ENCODE data around the gene B3GALT2. TPM values are rescaled to one million over a fixed set of nuclear protein-coding genes. Genes with fewer than 3 reads are reported as not detected.
"Not testable (repeated sequence)": the region's sequence is repeated elsewhere in the genome, so short reads cannot be mapped to it uniquely, and the experiment has no call there.

The B3GALT2 gene
- total and polyA plus RNA-seq, 2 of the 8 experiments (the other 6 are each of a cell fraction or from before 2014, with no cell fraction given) = not detected

DNA sequence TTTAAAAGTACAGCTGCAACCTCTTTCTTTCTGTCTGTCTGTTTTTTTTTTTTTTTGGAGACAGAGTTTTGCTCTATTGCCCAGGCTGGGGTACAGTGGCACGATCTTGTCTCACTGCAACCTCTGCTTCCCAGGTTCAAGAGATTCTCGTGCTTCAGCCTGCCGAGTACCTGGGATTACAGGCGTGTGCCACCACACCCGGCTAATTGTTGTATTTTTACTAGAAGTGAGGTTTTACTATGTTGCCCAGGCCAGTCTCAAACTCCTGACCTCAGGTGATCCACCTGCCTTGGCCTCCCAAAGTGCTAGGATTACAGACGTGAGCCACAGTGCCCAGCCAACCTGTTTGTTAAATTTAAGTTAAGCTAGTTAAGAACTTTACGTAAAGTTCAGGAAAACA, 2.5 kb upstream of the B3GALT2 start:
- H2BK120ac ChIP-seq (replicated peaks; ENCODE audit: low read depth, low read length); POLR2A ChIA-PET (ENCODE audit: partially characterized antibody); H2BK5ac ChIP-seq (ENCODE audit: low read depth, low read length); H3K4me3 ChIP-seq (ENCODE audit: extremely low read depth in 1 of 4, insufficient read depth in 2 of 4, low read depth in 3 of 4, low read length in 4 of 4); H3K4ac ChIP-seq (replicated peaks; ENCODE audit: insufficient read length, low read depth, low read length); H3K14ac ChIP-seq (ENCODE audit: insufficient read length); H2AK5ac ChIP-seq (ENCODE audit: low read depth, low read length); H3K79me1 ChIP-seq (ENCODE audit: low read depth, low read length); H4K20me1 ChIP-seq (replicated peaks in 1 of 2; ENCODE audit: control insufficient read depth in 1 of 2, insufficient read depth in 2 of 2, low read length in 2 of 2); H4K8ac ChIP-seq (ENCODE audit: extremely low read depth, insufficient read depth, low read length); H2BK20ac ChIP-seq (ENCODE audit: low read length); DNase-seq (ENCODE audit: low read depth in 1 of 2, low spot score in 2 of 2); H4K5ac ChIP-seq (ENCODE audit: insufficient read length, low read depth, low read length); H3K27me3 ChIP-seq (replicated peaks in 1 of 4; ENCODE audit: control insufficient read depth in 3 of 4, extremely low read depth in 1 of 4, insufficient read depth in 3 of 4, low read length in 3 of 4); FAIRE-seq; H2BK15ac ChIP-seq (ENCODE audit: low read length); CTCF ChIA-PET (ENCODE audit: partially characterized antibody); H3K27ac ChIP-seq (ENCODE audit: low read depth, low read length); H3K9ac ChIP-seq (replicated peaks in 1 of 4; ENCODE audit: extremely low read depth in 1 of 4, low read depth in 3 of 4, low read length in 3 of 4); H3K4me2 ChIP-seq (ENCODE audit: insufficient read depth in 1 of 2, low read depth in 2 of 2, low read length in 2 of 2); H3K23ac ChIP-seq (ENCODE audit: insufficient read length); H3K23me2 ChIP-seq (ENCODE audit: low read depth, low read length); H2BK12ac ChIP-seq (ENCODE audit: low read depth, low read length); H3K4me1 ChIP-seq (replicated peaks in 1 of 4; ENCODE audit: control insufficient read depth in 3 of 4, insufficient read depth in 4 of 4, low read length in 3 of 4); H3K56ac ChIP-seq (replicated peaks; ENCODE audit: insufficient read length, low read depth, low read length); H3K18ac ChIP-seq (ENCODE audit: extremely low read depth, low read length); H2AFZ ChIP-seq (ENCODE audit: low read length); H4K91ac ChIP-seq (replicated peaks; ENCODE audit: insufficient read length, low read length): not testable (repeated sequence)
- Histone ChIP-seq H3K9me3 (ENCODE audit: insufficient read depth in 2 of 2, low read depth in 1 of 2, low read length in 1 of 2) (peaks cover 14 to 15% of the 10 kb centered on the region in 2 experiments), H3K79me2 (ENCODE audit: control insufficient read depth in 1 of 2, insufficient read depth in 2 of 2, low read length in 2 of 2) (peaks cover 0 to 84% of the 10 kb centered on the region in 2 experiments; a peak in 3 of 4 replicates), H3K36me3 (ENCODE audit: control insufficient read depth in 2 of 4, insufficient read depth in 4 of 4, low read length in 3 of 4) (peaks cover 0 to 15% (median 7%) of the 10 kb centered on the region in 4 experiments; a peak in 2 of 8 replicates)
- 87% methylated on average over 7 of the region's 7 CpGs; no CpG with 5 or more reads in 1 of the 2 experiments for WGBS, 2 experiments (ENCODE audit: extremely low coverage in 1 of 2, insufficient coverage in 1 of 2, insufficient read length in 1 of 2, insufficient replicate concordance in 2 of 2, low coverage in 1 of 2, low lambda C conversion rate in 2 of 2, missing lambda C conversion rate in 1 of 2)
